Right atrium auricular region (tissue), 2 donors: ENCODE measurements around the gene HPCAL1. TPM values are rescaled to one million over a fixed set of nuclear protein-coding genes. Genes with fewer than 3 reads are reported as not detected.

Experiments
- DNase-seq: peaks from one replicate; pipeline ENCODE4 v3.0.0-alpha.2; 2019; ENCODE audit warnings: low spot score
- H3K27ac ChIP-seq, 2 donors: fragments of 200-600 bp; sonication (generic); 1 replicate in 1 of 2; 2 replicates in 1 of 2; pipeline ENCODE4 v1.5.1; 2016 to 2019
- H3K27me3 ChIP-seq, 2 donors: fragments of 200-600 bp; sonication (generic); one replicate each; pipeline versions ENCODE4 v1.5.1 to v1.6.0; 2017 to 2019
- H3K36me3 ChIP-seq: fragments of 200-600 bp; sonication (generic); one replicate; pipeline ENCODE4 v1.5.1; 2016
- H3K4me1 ChIP-seq, 2 donors: fragments of 200-600 bp; sonication (generic); one replicate each; pipeline versions ENCODE4 v1.5.1 to v1.6.0; 2017 to 2019
- H3K4me3 ChIP-seq, 2 donors: fragments of 200-600 bp; sonication (generic); 1 replicate in 1 of 2; 2 replicates in 1 of 2; pipeline ENCODE4 v1.5.1; 2017 to 2019; ENCODE audit warnings: mild to moderate bottlenecking in 1 of 2, moderate library complexity in 1 of 2
- H3K9me3 ChIP-seq, 2 donors: fragments of 200-600 bp; sonication (generic); one replicate each; pipeline ENCODE4 v1.5.1; 2019
- CTCF ChIP-seq, 2 donors: fragments of 200-600 bp; sonication (generic); IDR thresholded peaks; one replicate each; pipeline ENCODE4 v1.5.1; 2019; ENCODE audit warnings: antibody characterized with exemption in 2 of 2
- total RNA-seq, 2 donors: library from RNA; depleted of rRNA; stranded (reverse); fragments of >200 nt; gene quantifications; one replicate each; pipeline ENCODE4 v1.1.0, GENCODE V29; 2016

HPCAL1 gene
- total RNA-seq, 2 donors from 2014 or later, result 28.7 to 35.5 TPM

DNA sequence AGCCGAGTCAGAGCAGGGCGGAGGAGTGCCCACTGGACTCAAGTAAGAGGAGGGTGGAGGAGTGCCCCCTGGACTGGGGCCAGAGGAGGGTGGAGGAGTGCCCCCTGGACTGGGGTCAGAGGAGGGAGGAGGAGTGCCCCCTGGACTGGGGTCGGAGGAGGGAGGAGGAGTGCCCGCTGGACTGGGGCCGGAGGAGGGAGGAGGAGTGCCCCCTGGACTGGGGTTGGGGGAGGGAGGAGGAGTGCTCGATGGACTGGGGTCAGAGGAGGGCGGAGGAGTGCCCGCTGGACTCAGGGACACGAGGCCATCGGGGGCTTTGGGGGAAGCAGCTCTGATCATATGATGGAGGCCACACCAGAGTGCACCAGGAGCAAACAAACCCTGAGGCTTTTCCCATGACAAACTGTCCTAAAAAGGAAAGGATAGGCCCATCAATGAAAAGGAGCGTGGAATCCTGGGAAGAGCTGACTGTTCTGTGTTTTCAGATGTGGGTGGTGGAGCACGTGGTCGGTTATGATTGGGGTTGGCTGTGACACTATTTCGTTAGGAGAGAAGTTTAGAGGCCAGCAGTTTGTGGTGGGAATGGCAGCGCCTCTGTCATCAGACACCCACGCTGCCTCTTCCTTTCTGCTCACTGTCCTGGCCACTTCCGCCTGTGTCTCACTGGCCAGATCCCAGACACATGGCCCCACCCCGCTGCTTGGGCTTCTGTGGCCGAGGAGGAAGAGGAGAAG is 24.5 kb upstream of the HPCAL1 start:
- peak; percentile 83 for DNase-seq
- H3K36me3 ChIP-seq, result no peaks in the 10 kb centered on the region
- H3K4me1 ChIP-seq, result peaks cover 0 to 14% of the 10 kb centered on the region in 2 donors
- no peak for TF ChIP-seq CTCF (IDR thresholded peaks at IDR 0.05)
- no peak overlapping the region for H3K4me3 ChIP-seq
- H3K27me3 ChIP-seq, result no peaks in the 10 kb centered on the region
- H3K9me3 ChIP-seq, result no peaks in the 10 kb centered on the region
- peak overlapping the region in 1 of 2 donors; percentile 16 for H3K27ac ChIP-seq

DNA sequence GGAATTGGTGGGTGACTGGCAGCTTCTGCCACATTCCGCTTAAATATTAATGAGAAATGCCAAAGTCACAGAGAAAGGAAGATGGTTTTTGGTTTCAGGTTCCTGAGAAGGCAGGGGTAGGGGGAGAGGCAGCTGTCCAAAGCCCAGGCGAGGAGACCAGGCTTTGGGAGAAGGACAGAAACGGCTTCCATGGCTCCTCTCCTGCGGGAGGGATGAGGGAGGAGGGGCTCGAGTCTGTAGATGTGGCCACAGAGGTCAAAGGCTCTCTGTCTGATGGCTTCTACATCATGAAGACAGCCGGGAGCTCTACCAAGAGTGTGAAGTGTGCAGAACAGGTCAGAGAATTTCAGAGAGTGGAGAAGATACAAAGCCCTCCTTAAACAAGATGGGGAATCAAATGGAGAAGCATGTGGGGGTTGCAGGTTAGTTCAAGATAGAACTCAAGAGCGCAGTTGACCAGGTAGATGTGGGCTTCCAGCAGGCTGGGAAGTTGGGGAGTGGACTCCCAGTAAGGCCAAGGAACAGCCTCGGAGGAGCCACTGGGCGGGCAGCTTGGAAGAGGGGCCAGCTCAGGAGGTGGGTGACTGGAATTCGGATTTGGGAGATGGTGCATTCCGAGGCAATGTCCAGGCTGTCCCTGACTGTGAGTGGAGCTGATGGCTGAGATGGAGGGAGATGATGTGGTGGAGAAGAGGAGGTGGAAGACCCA is 23.8 kb upstream of the HPCAL1 start:
- H3K4me3 ChIP-seq, result no peak overlapping the region
- TF ChIP-seq CTCF (IDR thresholded peaks at IDR 0.05), result no peak
- DNase-seq, result no peak
- peak overlapping the region in 1 of 2 donors; percentile 16 for H3K27ac ChIP-seq
- H3K4me1 ChIP-seq, result peaks cover 0 to 14% of the 10 kb centered on the region in 2 donors
- H3K36me3 ChIP-seq, result no peaks in the 10 kb centered on the region
- H3K27me3 ChIP-seq, result no peaks in the 10 kb centered on the region
- no peaks in the 10 kb centered on the region for H3K9me3 ChIP-seq

DNA sequence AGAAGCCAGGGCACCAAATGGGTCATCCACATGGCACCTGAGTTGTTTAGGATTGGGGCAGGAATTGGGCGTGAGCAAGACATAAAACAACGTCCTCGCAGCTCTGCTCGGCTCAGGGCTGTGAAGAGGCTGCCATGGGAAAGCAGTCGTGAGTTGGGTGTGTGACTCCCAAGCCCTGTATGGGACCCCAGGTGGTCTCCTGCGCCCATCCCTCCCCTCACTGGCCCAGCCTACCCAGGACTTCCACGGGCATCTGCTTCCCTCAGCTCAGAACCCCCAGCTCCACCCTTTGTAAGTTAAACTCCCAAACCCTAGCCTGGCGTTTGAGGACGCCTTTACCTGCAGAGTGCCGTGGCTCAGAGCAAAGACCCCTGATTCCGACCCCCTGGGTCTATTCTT is 23.2 kb upstream of the HPCAL1 start:
- Histone ChIP-seq H3K9me3 (no peaks in the 10 kb centered on the region), H3K4me3 (no peak overlapping the region), H3K27me3 (no peaks in the 10 kb centered on the region), H3K4me1 (peaks cover 0 to 19% of the 10 kb centered on the region in 2 donors), H3K27ac (no peak overlapping the region), H3K36me3 (no peaks in the 10 kb centered on the region)
- no peak for TF ChIP-seq CTCF (IDR thresholded peaks at IDR 0.05)
- DNase-seq, result no peak

- no peak overlapping the region for H3K27ac ChIP-seq
- peaks cover 0 to 24% of the 10 kb centered on the region in 2 donors for H3K4me1 ChIP-seq
- H3K27me3 ChIP-seq, result no peaks in the 10 kb centered on the region
- DNase-seq, result no peak
- H3K9me3 ChIP-seq, result no peaks in the 10 kb centered on the region
- no peak for TF ChIP-seq CTCF (IDR thresholded peaks at IDR 0.05)
- no peaks in the 10 kb centered on the region for H3K36me3 ChIP-seq
- no peak overlapping the region for H3K4me3 ChIP-seq
Observed at GRCh38 chr2:10279946-10280463, 22.7 kb upstream of the HPCAL1 start.

GRCh38 chr2:10281891-10282290 is 20.8 kb upstream of the HPCAL1 start:
- Histone ChIP-seq H3K27me3 (no peaks in the 10 kb centered on the region), H3K4me3 (no peak overlapping the region), H3K27ac (no peak overlapping the region), H3K36me3 (no peaks in the 10 kb centered on the region), H3K9me3 (no peaks in the 10 kb centered on the region), H3K4me1 (peaks cover 0 to 43% of the 10 kb centered on the region in 2 donors)
- DNase-seq, result no peak
- no peak for TF ChIP-seq CTCF (IDR thresholded peaks at IDR 0.05)
